Neural cell (in vitro differentiated cells): ENCODE measurements around the gene TULP3. TPM values are rescaled to one million over a fixed set of nuclear protein-coding genes. Genes with fewer than 3 reads are reported as not detected.

ENCODE experiments used
- H2AFZ ChIP-seq: fragments of 200-600, 300-800 bp; sonication (generic), shearing (Covaris generic); 2 replicates; pipeline ENCODE4 v1.6.0; 2014; ENCODE audit warnings: low read depth, mild to moderate bottlenecking, antibody characterized with exemption, low read length, moderate library complexity
- H3F3A ChIP-seq: fragments of 200-600 bp; shearing (Covaris generic); 2 replicates; pipeline ENCODE4 v1.6.1; 2016; ENCODE audit warnings: mild to moderate bottlenecking, moderate library complexity, mixed read lengths, antibody characterized with exemption, low read length; ENCODE audit not compliant: insufficient read depth, poor library complexity, severe bottlenecking
- H3K27ac ChIP-seq: fragments of 200-600, 300-800 bp; sonication (generic), shearing (Covaris generic); 2 replicates; pipeline ENCODE4 v1.5.1; 2014; ENCODE audit warnings: mild to moderate bottlenecking, low read length, moderate library complexity
- H3K27me3 ChIP-seq: fragments of 300-800, 200-600 bp; sonication (generic), shearing (Covaris generic); 2 replicates; pipeline ENCODE4 v1.6.0; 2014; ENCODE audit warnings: mild to moderate bottlenecking, low read depth, low read length, moderate library complexity; ENCODE audit not compliant: insufficient read depth
- H3K36me3 ChIP-seq: fragments of 300-800, 200-600 bp; sonication (generic), shearing (Covaris generic); 2 replicates; pipeline ENCODE4 v1.5.1; 2014; ENCODE audit warnings: mild to moderate bottlenecking, antibody characterized with exemption, low read length, moderate library complexity; ENCODE audit not compliant: insufficient read depth
- H3K4me2 ChIP-seq: fragments of 300-800, 200-600 bp; sonication (generic), shearing (Covaris generic); 2 replicates; pipeline ENCODE4 v1.6.0; 2014; ENCODE audit warnings: mild to moderate bottlenecking, low read length
- H3K4me3 ChIP-seq: fragments of 300-800, 200-600 bp; sonication (generic), shearing (Covaris generic); 2 replicates; pipeline ENCODE4 v1.5.1; 2014; ENCODE audit warnings: mild to moderate bottlenecking, low read length, moderate library complexity
- H3K79me2 ChIP-seq: fragments of 200-600 bp; shearing (Covaris generic); replicated peaks from 2 replicates; pipeline ENCODE4 v1.6.0; 2014; ENCODE audit warnings: mild to moderate bottlenecking, low read length, moderate library complexity; ENCODE audit not compliant: insufficient read depth
- H3K9ac ChIP-seq: fragments of 300-800, 200-600 bp; sonication (generic), shearing (Covaris generic); 2 replicates; pipeline ENCODE4 v1.6.1; 2016; ENCODE audit warnings: mild to moderate bottlenecking, low read length, mixed read lengths
- H3K9me2 ChIP-seq: fragments of 200-600 bp; shearing (Covaris generic); 2 replicates; pipeline ENCODE4 v1.6.1; 2016; ENCODE audit warnings: mild to moderate bottlenecking, low read length, mixed read lengths; ENCODE audit not compliant: insufficient read depth
- H3K9me3 ChIP-seq: fragments of 200-600, 300-800 bp; sonication (generic), shearing (Covaris generic); 2 replicates; pipeline ENCODE4 v1.6.1; 2016; ENCODE audit warnings: mild to moderate bottlenecking, mixed run types, low read length, moderate library complexity, mixed read lengths
- H4K20me1 ChIP-seq: fragments of 200-600 bp; shearing (Covaris generic); 2 replicates; pipeline ENCODE4 v1.6.1; 2016; ENCODE audit warnings: mild to moderate bottlenecking, mixed run types; ENCODE audit not compliant: insufficient read depth
- CTCF ChIP-seq: fragments of 450-650 bp; IDR thresholded peaks from 2 replicates; pipeline ENCODE4 v1.5.1; 2014; ENCODE audit warnings: antibody characterized with exemption, mild to moderate bottlenecking, moderate library complexity; ENCODE audit not compliant: poor library complexity, severe bottlenecking
- EP300 ChIP-seq: fragments of 450-650 bp; conservative IDR thresholded peaks from 2 replicates; pipeline ENCODE4 v1.6.1; 2014; ENCODE audit warnings: antibody characterized with exemption, mild to moderate bottlenecking, moderate library complexity; ENCODE audit not compliant: poor library complexity, severe bottlenecking
- EZH2 ChIP-seq: fragments of 200-600, 300-800 bp; shearing (Covaris generic), sonication (generic); IDR thresholded peaks from 2 replicates; pipeline ENCODE4 v1.6.1; 2014; ENCODE audit warnings: antibody characterized with exemption, low read length, borderline replicate concordance, mild to moderate bottlenecking; ENCODE audit not compliant: insufficient read depth, poor library complexity, severe bottlenecking
- MXI1 ChIP-seq: fragments of 450-650 bp; conservative IDR thresholded peaks from 2 replicates; pipeline ENCODE4 v1.6.1; 2014; ENCODE audit warnings: antibody characterized with exemption, mild to moderate bottlenecking; ENCODE audit not compliant: poor library complexity, severe bottlenecking
- POLR2AphosphoS5 ChIP-seq: IDR thresholded peaks from 2 replicates; pipeline ENCODE4 v1.6.1; 2012
- RAD21 ChIP-seq: fragments of 450-650 bp; conservative IDR thresholded peaks from 2 replicates; pipeline ENCODE4 v1.6.1; 2014; ENCODE audit warnings: antibody characterized with exemption, mild to moderate bottlenecking, moderate library complexity
- REST ChIP-seq: IDR thresholded peaks from 2 replicates; pipeline ENCODE4 v1.6.1; 2012; ENCODE audit warnings: borderline replicate concordance
- SMC3 ChIP-seq: fragments of 450-650 bp; conservative IDR thresholded peaks from 2 replicates; pipeline ENCODE4 v1.6.1; 2014; ENCODE audit warnings: antibody characterized with exemption, mild to moderate bottlenecking, moderate library complexity; ENCODE audit not compliant: poor library complexity
- TAF1 ChIP-seq: IDR thresholded peaks from 2 replicates; pipeline ENCODE4 v1.6.1; 2012; ENCODE audit warnings: low read depth
- polyA plus RNA-seq: library from polyadenylated mRNA; depleted of rRNA; stranded (reverse); fragments of >200 nt; gene quantifications from 2 replicates; pipeline ENCODE4 v1.2.3, GENCODE V29; 2014

TULP3 gene
- polyA plus RNA-seq, 1 donor from 2014 or later = 9.3 TPM

GRCh38 chr12:2976581-2976996, 85.9 kb downstream of the TULP3 start:
- Histone ChIP-seq H3K4me2 (no peak overlapping the region), H3K9me3 (no peaks in the 10 kb centered on the region), H3K4me3 (no peak overlapping the region), H3K9me2 (no peaks in the 10 kb centered on the region), H2AFZ (no peak overlapping the region), H3K9ac (no peak overlapping the region), H3F3A (no peaks in the 10 kb centered on the region), H3K27ac (no peak overlapping the region), H3K27me3 (no peaks in the 10 kb centered on the region), H3K36me3 (no peaks in the 10 kb centered on the region), H3K79me2 (no peaks in the 10 kb centered on the region), H4K20me1 (no peaks in the 10 kb centered on the region)
- TF ChIP-seq MXI1 = no peak
- TF ChIP-seq RAD21 = no peak
- TF ChIP-seq CTCF = no peak
- TF ChIP-seq TAF1 = no peak
- no peak for TF ChIP-seq REST
- TF ChIP-seq EP300 = no peak
- TF ChIP-seq SMC3 = no peak
- no peak for TF ChIP-seq EZH2
- TF ChIP-seq POLR2AphosphoS5 = no peak

GRCh38 chr12:2977776-2978175, 87.1 kb downstream of the TULP3 start:
- no peak overlapping the region for H3K9ac ChIP-seq
- no peaks in the 10 kb centered on the region for H3K27me3 ChIP-seq
- H3K9me2 ChIP-seq = no peaks in the 10 kb centered on the region
- H3K36me3 ChIP-seq = no peaks in the 10 kb centered on the region
- no peaks in the 10 kb centered on the region for H4K20me1 ChIP-seq
- TF ChIP-seq EP300 (no peak), REST (no peak), MXI1 (no peak), EZH2 (no peak), POLR2AphosphoS5 (no peak), SMC3 (no peak), CTCF (no peak), TAF1 (no peak), RAD21 (no peak)
- H3K79me2 ChIP-seq = no peaks in the 10 kb centered on the region
- no peak overlapping the region for H3K4me2 ChIP-seq
- no peak overlapping the region for H2AFZ ChIP-seq
- H3K9me3 ChIP-seq = no peaks in the 10 kb centered on the region
- no peaks in the 10 kb centered on the region for H3F3A ChIP-seq
- H3K4me3 ChIP-seq = no peak overlapping the region
- H3K27ac ChIP-seq = no peak overlapping the region
